ENCODE measurements around the gene CDC7.

CDC7 gene

GRCh38 chr1:91500756-91501522 lies at the start of gene CDC7 (continued):
- TF ChIP-seq RBAK (tag by site-specific recombination; IDR thresholded peaks at IDR 0.05): 0 out of 2 replicates have a peak, but pooled peaks have one; percentile 10
- no peak for TF ChIP-seq ATF2 (tag by site-specific recombination; IDR thresholded peaks at IDR 0.05; ENCODE audit: low read depth)
- no peak for TF ChIP-seq MYNN (tag by site-specific recombination; IDR thresholded peaks at IDR 0.05; ENCODE audit: borderline replicate concordance)
- TF ChIP-seq BCL11A (tag by site-specific recombination; IDR thresholded peaks at IDR 0.05; ENCODE audit: low read depth): no peak
- TF ChIP-seq MZF1 (tag by site-specific recombination; IDR thresholded peaks at IDR 0.05; ENCODE audit: borderline replicate concordance): peak; percentile 98
- TF ChIP-seq ZEB2 (tag by site-specific recombination; IDR thresholded peaks at IDR 0.05): peak; percentile 86
- no peak; the same call in none of the 2 replicates for TF ChIP-seq KLF17 (tag by site-specific recombination; IDR thresholded peaks at IDR 0.05)
- TF ChIP-seq SP7 (tag by site-specific recombination; IDR thresholded peaks at IDR 0.05): peak; percentile 84
- TF ChIP-seq ZNF140 (tag by site-specific recombination; IDR thresholded peaks at IDR 0.05): no peak
- no peak for TF ChIP-seq SALL2 (tag by site-specific recombination; IDR thresholded peaks at IDR 0.05; ENCODE audit: borderline replicate concordance)
- no peak for TF ChIP-seq ZNF37A (tag by site-specific recombination; IDR thresholded peaks at IDR 0.05)
- TF ChIP-seq ZNF324 (tag by site-specific recombination; IDR thresholded peaks at IDR 0.05): peak; percentile 84
- peak; percentile 99 for TF ChIP-seq PRDM10 (tag by site-specific recombination; IDR thresholded peaks at IDR 0.05)
- peak; percentile 54; the same call in 1 of the 2 replicates for TF ChIP-seq KLF7 (tag by site-specific recombination; IDR thresholded peaks at IDR 0.05; ENCODE audit: borderline replicate concordance)
- TF ChIP-seq ZNF785 (tag by site-specific recombination; IDR thresholded peaks at IDR 0.05): no peak
- TF ChIP-seq ZNF362 (tag by site-specific recombination; IDR thresholded peaks at IDR 0.05): no peak
- TF ChIP-seq ZNF132 (tag by site-specific recombination; IDR thresholded peaks at IDR 0.05; ENCODE audit: borderline replicate concordance): no peak
- no peak for TF ChIP-seq ZNF239 (tag by site-specific recombination; IDR thresholded peaks at IDR 0.05)
- TF ChIP-seq ZNF48 (tag by site-specific recombination; IDR thresholded peaks at IDR 0.05): no peak
- peak; percentile 54 for TF ChIP-seq ZNF692 (tag by site-specific recombination; IDR thresholded peaks at IDR 0.05)
- TF ChIP-seq ZNF501 (tag by site-specific recombination; IDR thresholded peaks at IDR 0.05): peak; percentile 91
- TF ChIP-seq ZNF629 (tag by site-specific recombination; IDR thresholded peaks at IDR 0.05): peak; percentile 58; the same call in 1 of the 2 replicates
- TF ChIP-seq ZFP69B (tag by site-specific recombination; IDR thresholded peaks at IDR 0.05): peak; percentile 47; the same call in 1 of the 2 replicates
- no peak for TF ChIP-seq ZNF488 (tag by site-specific recombination; IDR thresholded peaks at IDR 0.05)
- 0 out of 2 replicates have a peak, but pooled peaks have one; percentile 15 for TF ChIP-seq ZNF792 (tag by site-specific recombination; IDR thresholded peaks at IDR 0.05)
- no peak for TF ChIP-seq ZNF571 (tag by site-specific recombination; IDR thresholded peaks at IDR 0.05)
- TF ChIP-seq ZFP41 (tag by site-specific recombination; IDR thresholded peaks at IDR 0.05; ENCODE audit: borderline replicate concordance): no peak
- peak; percentile 49; the same call in 1 of the 2 replicates for TF ChIP-seq ZBTB48 (tag by site-specific recombination; IDR thresholded peaks at IDR 0.05)
- TF ChIP-seq IKZF3 (tag by site-specific recombination; IDR thresholded peaks at IDR 0.05): peak; percentile 87
- TF ChIP-seq ZIC2 (tag by site-specific recombination; IDR thresholded peaks at IDR 0.05): peak; percentile 96
- TF ChIP-seq ZNF544 (tag by site-specific recombination; IDR thresholded peaks at IDR 0.05): no peak

All from HEK293 (cell line).